Ectodermal cell (in vitro differentiated cells): ENCODE results near the gene NRIP2.

ENCODE experiments used
- H3K27ac ChIP-seq: 2 replicates; pipeline ENCODE4 v1.7.0; 2013; ENCODE audit warnings: mild to moderate bottlenecking, low read depth, low read length; ENCODE audit not compliant: insufficient read depth, poor library complexity, severe bottlenecking
- H3K27me3 ChIP-seq: 2 replicates; pipeline ENCODE4 v1.7.0; 2013; ENCODE audit warnings: mild to moderate bottlenecking, low read length; ENCODE audit not compliant: insufficient read depth, control insufficient read depth, poor library complexity, severe bottlenecking
- H3K36me3 ChIP-seq: one replicate; pipeline ENCODE4 v1.7.0; 2013; ENCODE audit warnings: low read length; ENCODE audit not compliant: control insufficient read depth, insufficient read depth
- H3K4me1 ChIP-seq: one replicate; pipeline ENCODE4 v1.7.0; 2013; ENCODE audit warnings: low read length; ENCODE audit not compliant: control insufficient read depth, insufficient read depth
- H3K4me3 ChIP-seq: 2 replicates; pipeline ENCODE4 v1.7.0; 2013; ENCODE audit warnings: low read depth, low read length, control low read depth; ENCODE audit not compliant: insufficient read depth
- H3K9me3 ChIP-seq: 2 replicates; pipeline ENCODE4 v1.7.0; 2013; ENCODE audit warnings: mild to moderate bottlenecking, low read length, moderate library complexity; ENCODE audit not compliant: control insufficient read depth
- WGBS, 2 experiments: methylation state at CpG; one replicate each; pipeline ENCODE4 v1.1.7; 2013; ENCODE audit warnings: missing lambda C conversion rate in 2 of 2; 5-methylcytosine and 5-hydroxymethylcytosine counted together

Gene NRIP2

GRCh38 chr12:2779281-2779680, 55.6 kb downstream of the NRIP2 start:
- 45 to 47% methylated on average over 4 of the region's 4 CpGs for WGBS, 2 experiments
- Histone ChIP-seq H3K4me1 (peaks cover 15% of the 10 kb centered on the region), H3K4me3 (no peak overlapping the region), H3K27me3 (peaks cover 11% of the 10 kb centered on the region), H3K27ac (no peak overlapping the region), H3K9me3 (no peaks in the 10 kb centered on the region), H3K36me3 (no peaks in the 10 kb centered on the region)

- Histone ChIP-seq H3K27me3 (no peaks in the 10 kb centered on the region), H3K27ac (no peak overlapping the region), H3K4me1 (peaks cover 15% of the 10 kb centered on the region), H3K4me3 (no peak overlapping the region), H3K36me3 (no peaks in the 10 kb centered on the region), H3K9me3 (no peaks in the 10 kb centered on the region)
- WGBS, 2 experiments, result 95 to 96% methylated on average over 20 of the region's 20 CpGs
Observed at GRCh38 chr12:2776129-2776806, 58.6 kb downstream of the NRIP2 start.

- Histone ChIP-seq H3K4me3 (no peak overlapping the region), H3K4me1 (peaks cover 15% of the 10 kb centered on the region), H3K36me3 (no peaks in the 10 kb centered on the region), H3K27me3 (no peaks in the 10 kb centered on the region), H3K9me3 (no peaks in the 10 kb centered on the region), H3K27ac (no peak overlapping the region)
- WGBS, 2 experiments, result 90 to 92% methylated on average over 8 of the region's 8 CpGs
Observed at GRCh38 chr12:2775431-2775830, 59.4 kb downstream of the NRIP2 start.
